IPS DF 4.7 (cell line): ENCODE data around the gene LDLRAD2.
"Not testable (repeated sequence)": the region's sequence is repeated elsewhere in the genome, so short reads cannot be mapped to it uniquely, and the experiment has no call there.

ENCODE experiments used
- DNase-seq: peaks from one replicate; pipeline ENCODE4 v3.0.0-alpha.2; 2013; ENCODE audit warnings: low spot score; ENCODE audit errors: extremely low read depth

LDLRAD2 gene

DNA sequence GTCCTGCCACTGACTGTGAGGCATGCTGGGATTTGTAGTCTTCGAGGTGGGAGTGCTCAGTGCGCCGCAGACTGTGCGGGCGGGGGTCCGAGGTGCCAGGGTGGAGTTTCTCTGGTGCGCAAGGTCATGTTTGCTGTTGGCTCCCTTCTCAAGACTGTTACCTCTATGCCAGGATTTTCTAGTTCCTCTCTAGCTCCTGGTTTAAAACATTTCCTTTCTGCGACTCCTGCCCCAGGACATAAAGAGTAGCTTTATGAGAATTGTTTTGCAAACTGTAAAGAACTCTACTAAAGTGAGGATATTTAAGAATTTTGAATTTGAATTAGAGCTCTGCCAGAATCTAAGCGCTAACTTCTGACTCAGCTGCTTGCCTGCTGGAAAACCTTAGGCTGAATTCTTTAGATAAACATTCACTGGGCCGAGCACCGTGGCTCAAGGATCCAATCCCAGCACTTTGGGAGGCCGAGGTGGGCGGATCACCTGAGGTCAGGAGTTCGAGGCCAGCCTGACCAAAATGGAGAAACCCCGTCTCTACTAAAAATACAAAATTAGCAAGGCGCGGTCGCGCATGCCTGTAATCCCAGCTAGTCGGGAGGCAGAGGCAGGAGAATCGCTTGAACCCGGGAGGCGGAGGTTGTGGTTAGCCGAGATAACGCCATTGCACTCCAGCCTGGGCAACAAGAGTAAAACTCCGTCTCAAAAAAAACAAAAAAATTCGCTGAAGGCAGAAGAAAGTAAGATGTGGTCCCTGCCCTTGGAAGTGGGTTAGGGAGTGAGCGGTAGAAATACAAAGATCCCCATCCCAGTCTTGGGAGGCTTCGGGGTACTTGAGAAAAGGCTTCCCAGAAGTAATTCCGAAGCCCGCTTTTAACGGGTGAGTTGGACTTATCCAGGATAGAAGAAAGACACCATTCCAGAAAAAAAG is 28.1 kb upstream of the LDLRAD2 start:
- no peak for DNase-seq

DNA sequence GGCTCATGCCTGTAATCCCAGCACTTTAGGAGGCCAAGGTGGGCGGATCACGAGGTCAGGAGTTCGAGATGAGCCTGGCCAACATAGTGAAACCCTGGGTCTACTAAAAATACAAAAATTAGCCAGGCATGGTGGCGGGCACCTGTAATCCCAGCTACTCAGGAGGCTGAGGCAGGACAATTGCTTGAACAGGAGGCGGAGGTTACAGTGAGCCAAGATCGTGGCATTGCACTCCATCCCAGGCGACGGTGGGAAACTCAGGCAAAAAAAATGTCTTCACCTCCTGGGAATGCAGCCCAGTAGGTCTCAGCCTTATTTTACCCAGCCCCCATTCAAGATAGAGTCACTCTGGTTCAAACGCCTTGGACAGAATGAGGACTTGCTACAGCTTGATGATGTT is 26.3 kb upstream of the LDLRAD2 start:
- DNase-seq, result not testable (repeated sequence)

DNA sequence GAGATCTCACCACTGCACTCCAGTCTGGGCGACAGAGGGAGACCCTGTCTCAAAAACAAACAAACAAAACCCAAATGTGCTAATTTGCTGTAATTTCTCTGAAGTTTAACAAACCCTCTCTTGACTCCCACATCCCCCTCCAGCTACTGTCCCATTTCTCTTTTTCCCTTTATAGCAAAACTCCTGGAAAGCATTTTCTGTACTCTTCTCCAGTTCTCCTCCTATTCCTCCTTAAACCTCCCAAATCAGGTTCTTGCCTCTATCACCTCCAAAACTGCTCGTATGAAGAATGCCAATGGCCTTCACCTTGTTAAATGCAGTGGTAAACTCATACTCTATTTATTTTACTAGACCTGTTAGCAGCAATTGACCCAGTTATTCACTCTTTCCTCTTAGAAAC is 25.4 kb upstream of the LDLRAD2 start:
- DNase-seq, result no peak

DNA sequence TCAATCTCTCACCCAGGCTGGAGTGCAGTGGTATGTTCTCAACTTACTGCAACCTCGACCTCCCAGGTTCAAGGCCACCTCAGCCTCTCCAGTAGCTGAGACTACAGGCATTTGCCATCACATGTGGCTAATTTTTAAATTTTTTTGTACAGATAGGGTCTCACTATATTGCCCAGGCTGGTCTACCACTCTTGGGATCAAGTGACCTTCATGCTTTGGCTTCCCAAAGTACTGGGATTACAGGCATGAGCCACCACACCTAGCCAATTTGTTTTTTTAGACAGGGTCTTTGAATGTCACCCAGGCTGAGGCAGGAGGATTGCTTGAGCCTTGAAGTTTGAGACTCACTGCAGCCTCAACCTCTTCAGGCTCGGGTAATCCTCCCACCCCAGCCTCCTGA is 19.0 kb upstream of the LDLRAD2 start:
- no peak for DNase-seq

- DNase-seq, result no peak
These were observed 17.4 kb upstream of the LDLRAD2 start for GRCh38 chr1:21794656-21795055.

DNA sequence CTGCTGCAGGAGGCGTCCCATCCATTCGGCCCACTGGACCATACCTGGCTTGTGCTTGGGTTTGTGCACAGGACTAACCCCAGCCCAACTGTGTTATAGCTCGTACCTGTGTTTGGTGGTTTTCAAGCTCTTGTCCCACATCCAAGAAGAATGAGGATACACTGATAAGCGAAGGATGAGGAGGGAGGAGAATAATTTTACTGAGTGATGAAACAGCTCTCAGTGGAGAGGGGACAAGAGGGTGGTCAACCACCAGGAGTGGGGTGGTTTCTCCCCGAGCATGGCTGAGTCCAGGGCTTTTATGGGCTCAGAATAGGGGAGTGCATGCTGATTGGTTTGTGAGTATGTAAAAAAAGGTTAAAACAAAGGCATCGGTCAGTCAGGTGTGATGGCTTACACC is 17.0 kb upstream of the LDLRAD2 start:
- DNase-seq, result no peak

DNA sequence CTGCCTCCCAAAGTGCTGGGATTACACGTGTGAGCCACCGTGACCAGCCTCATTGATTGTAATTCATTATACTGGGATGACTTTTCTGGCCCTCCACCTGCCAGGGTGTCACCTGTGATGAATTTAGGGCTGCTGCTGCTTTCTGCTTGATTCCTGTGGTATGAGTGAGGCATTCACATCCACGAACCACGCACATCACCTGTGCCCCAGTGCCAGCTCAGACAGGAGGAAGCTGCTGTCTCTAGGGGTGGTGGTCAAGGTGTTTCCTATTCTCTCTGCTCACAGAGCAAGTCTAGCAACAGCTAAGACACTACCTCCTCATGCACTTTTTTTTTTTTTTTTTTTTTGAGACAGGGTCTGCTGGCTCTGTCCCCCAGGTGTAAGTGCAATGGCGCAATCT is 12.3 kb upstream of the LDLRAD2 start:
- no peak for DNase-seq

GRCh38 chr1:21801100-21801499 is 11.0 kb upstream of the LDLRAD2 start:
- no peak for DNase-seq

DNA sequence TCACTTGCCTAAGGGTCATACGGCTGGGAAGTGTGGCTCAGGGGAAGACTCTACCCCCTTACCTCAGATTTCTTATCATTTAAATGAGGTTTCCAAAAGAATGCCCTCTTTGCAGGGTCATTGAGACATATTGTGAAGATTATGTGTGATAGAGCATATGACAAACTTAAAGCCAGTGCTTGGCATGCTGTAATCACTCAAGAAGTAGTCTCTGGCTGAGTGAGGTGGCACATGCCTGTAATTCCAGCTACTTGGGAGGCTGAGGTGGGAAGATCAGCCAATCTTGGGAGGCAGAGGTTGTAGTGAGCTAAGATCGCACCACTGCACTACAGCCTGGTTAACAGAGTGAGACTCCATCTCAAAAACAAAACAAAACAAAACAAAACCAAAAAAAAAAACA is 7.5 kb upstream of the LDLRAD2 start:
- DNase-seq, result no peak

- DNase-seq, result no peak
These were observed 1.5 kb downstream of the LDLRAD2 start for GRCh38 chr1:21813542-21813941.

GRCh38 chr1:21814241-21814918 is 2.3 kb downstream of the LDLRAD2 start:
- DNase-seq, result no peak

DNA sequence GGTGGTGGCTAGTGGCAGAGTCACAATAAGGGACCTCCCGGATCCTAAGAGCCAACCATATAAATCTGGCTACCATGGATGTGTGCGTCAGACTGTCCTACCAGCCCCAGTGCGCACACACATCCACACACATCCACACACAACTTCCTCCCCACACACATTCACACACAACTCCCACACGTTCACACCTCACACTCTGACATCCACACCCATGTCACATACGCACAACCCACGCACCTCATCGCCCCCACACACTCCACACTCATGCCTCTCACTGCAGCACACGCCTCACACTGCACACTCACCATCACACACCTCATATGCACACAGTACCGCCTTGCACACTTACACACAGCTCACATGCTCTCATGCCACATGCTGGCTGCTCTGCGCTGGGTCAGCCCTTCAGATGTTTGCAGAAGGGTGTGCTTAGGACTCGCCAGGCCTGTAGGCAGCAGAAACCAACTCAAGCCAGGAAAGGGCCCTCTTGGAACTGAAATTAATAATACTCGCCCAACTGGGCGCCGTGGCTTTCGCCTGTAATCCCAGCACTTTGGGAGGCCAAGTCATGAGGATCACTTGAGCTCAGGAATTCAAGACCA is 3.0 kb downstream of the LDLRAD2 start:
- DNase-seq, result no peak

DNA sequence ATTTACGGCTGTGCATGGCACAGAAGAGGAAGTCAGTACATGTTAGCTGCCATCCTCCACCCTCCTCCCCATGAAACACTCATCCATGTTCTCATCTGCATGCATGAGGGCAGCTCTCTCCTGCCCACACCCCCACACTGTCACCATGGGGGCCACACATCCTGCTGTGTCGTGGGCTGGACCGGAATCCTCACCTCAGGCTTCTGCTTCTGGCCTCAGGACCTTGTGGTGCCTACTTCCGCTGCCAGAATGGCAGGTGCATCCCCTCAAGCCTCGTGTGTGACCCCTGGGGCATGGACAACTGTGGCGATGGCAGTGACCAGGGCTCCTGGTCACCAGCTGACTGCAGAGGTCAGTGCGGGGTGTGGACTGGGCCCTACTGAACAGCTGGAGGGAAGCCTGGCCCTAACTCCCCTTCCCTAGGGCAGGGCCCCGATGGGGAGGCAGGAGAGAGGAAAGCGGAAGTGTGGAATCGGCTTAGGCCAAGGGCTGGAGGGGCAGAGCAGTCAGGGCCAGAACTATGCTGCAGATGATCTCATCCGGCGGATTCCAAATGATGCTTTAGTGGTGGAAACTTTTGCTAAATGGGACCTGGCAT is 3.8 kb downstream of the LDLRAD2 start:
- no peak for DNase-seq

DNA sequence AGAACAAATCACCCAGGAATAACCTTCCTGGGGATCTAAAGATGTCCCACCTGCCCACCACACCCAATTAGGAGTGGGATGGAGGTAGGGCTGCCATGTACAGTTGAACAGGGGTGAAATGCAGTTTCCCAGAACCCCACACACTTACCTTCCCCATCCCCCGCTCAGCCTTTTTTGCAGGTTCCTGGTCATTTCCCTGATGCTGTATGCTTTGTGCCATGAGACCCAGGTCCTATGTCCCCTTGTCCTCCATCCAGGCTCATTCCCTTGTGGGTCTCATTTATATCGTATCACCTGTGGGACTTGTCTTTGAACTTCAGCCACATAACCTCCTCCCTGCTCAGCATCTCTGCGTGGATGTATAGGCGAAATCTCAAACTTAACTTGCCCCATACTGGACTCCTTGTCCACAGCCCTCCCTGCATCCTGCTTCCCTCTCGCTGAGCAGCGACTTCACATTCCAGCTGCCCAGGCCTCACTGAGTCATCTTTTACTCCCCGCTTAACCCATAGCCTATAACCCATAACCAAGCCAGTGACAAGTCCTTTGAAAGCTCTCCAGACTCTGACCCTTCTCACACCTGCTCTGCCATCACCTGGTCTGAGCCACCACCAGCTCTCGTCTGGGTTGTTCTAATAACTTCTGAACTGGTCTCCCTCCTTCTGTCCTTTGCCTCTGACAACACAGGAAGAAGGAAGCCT is 4.7 kb downstream of the LDLRAD2 start:
- no peak for DNase-seq

- no peak for DNase-seq
These were observed 6.6 kb downstream of the LDLRAD2 start for GRCh38 chr1:21818656-21819055.

GRCh38 chr1:21820597-21821232 is 8.7 kb downstream of the LDLRAD2 start:
- DNase-seq, result no peak

DNA sequence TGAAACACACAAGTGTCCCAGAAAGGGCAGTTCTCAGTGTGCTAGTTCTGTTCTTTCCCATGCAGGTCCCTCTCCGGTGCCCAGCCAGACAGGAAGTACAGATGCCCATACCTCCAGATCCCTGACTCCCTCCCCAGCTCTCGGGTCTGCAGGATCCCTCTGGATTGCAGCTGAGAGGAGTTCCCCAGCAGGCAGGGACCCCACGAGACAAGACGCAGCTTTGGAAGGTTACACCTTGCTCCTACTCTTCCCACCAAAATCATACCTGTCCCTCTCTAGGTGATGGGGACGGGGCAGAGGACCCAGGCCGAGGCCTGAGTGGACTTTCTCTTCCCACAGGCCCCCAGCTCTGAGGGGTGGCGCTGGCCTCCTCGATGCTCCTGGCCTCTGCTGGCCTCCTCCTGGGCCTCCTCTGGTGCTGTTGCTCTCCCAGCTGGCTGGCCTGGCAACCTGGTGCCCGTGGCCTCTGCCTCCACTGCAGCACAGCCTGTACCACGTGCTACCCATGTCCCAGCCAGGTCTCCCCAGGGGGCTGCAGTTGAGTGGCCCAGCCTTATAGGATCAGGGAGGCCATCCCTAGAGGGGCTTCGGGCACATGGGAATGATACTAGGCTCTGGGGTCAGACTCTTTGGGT is 9.4 kb downstream of the LDLRAD2 start:
- no peak for DNase-seq

GRCh38 chr1:21822349-21822748 is 10.3 kb downstream of the LDLRAD2 start:
- no peak for DNase-seq

- DNase-seq, result no peak
These were observed 11.3 kb downstream of the LDLRAD2 start for GRCh38 chr1:21823206-21823979.
